DND-41 (cell line): Measurements from ENCODE around the gene PRDM13.

Experiments
- CTCF ChIP-seq: IDR thresholded peaks from 2 replicates; pipeline ENCODE4 v1.5.1; 2012; ENCODE audit warnings: borderline replicate concordance, low read length, moderate library complexity, mild to moderate bottlenecking; ENCODE audit not compliant: poor library complexity, severe bottlenecking; ENCODE audit errors: extremely low read depth
- EZH2 ChIP-seq: IDR thresholded peaks from 3 replicates; pipeline ENCODE4 v1.6.1; 2012; ENCODE audit warnings: borderline replicate concordance, low read depth, mild to moderate bottlenecking, moderate library complexity, low read length, inconsistent platforms; ENCODE audit not compliant: severe bottlenecking

GRCh38 chr6:99559057-99559456, 47.6 kb upstream of the PRDM13 start:
- no peak for TF ChIP-seq CTCF
- TF ChIP-seq EZH2, result no peak
